ENCODE results near the gene ZNF792. TPM values are rescaled to one million over a fixed set of nuclear protein-coding genes. Genes with fewer than 3 reads are reported as not detected.

The ZNF792 gene
- total RNA-seq, 4 donors from 2014 or later: 4.6 to 8.4 (median 6.4) TPM

GRCh38 chr19:34959021-34959420, 5.0 kb downstream of the ZNF792 start:
- peaks cover 0 to 32% (median 24%) of the 10 kb centered on the region in 4 donors for H3K4me1 ChIP-seq
- DNase-seq (ENCODE audit: extremely low spot score): no peak
- no peak overlapping the region for H3K27ac ChIP-seq (replicated peaks in 1 of 4)
- 89% methylated on average over 6 of the region's 7 CpGs for WGBS
- H3K27me3 ChIP-seq: no peaks in the 10 kb centered on the region
- peak overlapping the region in 1 of 4 donors; percentile 4 for H3K4me3 ChIP-seq
- peaks cover 18 to 76% (median 67%) of the 10 kb centered on the region in 4 donors for H3K9me3 ChIP-seq
- peaks cover 44 to 65% (median 52%) of the 10 kb centered on the region in 4 donors for H3K36me3 ChIP-seq
- TF ChIP-seq POLR2AphosphoS5 (IDR thresholded peaks at IDR 0.05): no peak
- TF ChIP-seq POLR2A (IDR thresholded peaks at IDR 0.05; ENCODE audit: low read depth): no peak
- TF ChIP-seq EP300 (IDR thresholded peaks at IDR 0.05): no peak
- TF ChIP-seq CTCF (IDR thresholded peaks at IDR 0.05): no peak
- intact Hi-C loops (cut with DNase I): no loop called here

GRCh38 chr19:34957830-34958751, 5.9 kb downstream of the ZNF792 start:
- peak overlapping the region in 1 of 4 donors; percentile 4 for H3K4me3 ChIP-seq
- intact Hi-C loops (cut with DNase I): no loop called here
- peaks cover 0 to 24% (median 19%) of the 10 kb centered on the region in 4 donors for H3K4me1 ChIP-seq
- H3K27ac ChIP-seq (replicated peaks in 1 of 4): no peak overlapping the region
- TF ChIP-seq POLR2A (IDR thresholded peaks at IDR 0.05; ENCODE audit: low read depth) (no peak), CTCF (IDR thresholded peaks at IDR 0.05) (no peak), EP300 (IDR thresholded peaks at IDR 0.05) (no peak), POLR2AphosphoS5 (IDR thresholded peaks at IDR 0.05) (no peak)
- H3K9me3 ChIP-seq: peaks cover 18 to 86% (median 75%) of the 10 kb centered on the region in 4 donors
- H3K27me3 ChIP-seq: no peaks in the 10 kb centered on the region
- peaks cover 44 to 68% (median 52%) of the 10 kb centered on the region in 4 donors for H3K36me3 ChIP-seq
- no peak for DNase-seq (ENCODE audit: extremely low spot score)
- 96% methylated on average over 22 of the region's 22 CpGs for WGBS

- no peak overlapping the region for H3K4me3 ChIP-seq
- intact Hi-C loops (cut with DNase I): no loop called here
- H3K27me3 ChIP-seq: no peaks in the 10 kb centered on the region
- peaks cover 13 to 65% (median 54%) of the 10 kb centered on the region in 4 donors for H3K9me3 ChIP-seq
- H3K27ac ChIP-seq (replicated peaks in 1 of 4): no peak overlapping the region
- peaks cover 12 to 59% (median 32%) of the 10 kb centered on the region in 4 donors for H3K36me3 ChIP-seq
- no peak for DNase-seq (ENCODE audit: extremely low spot score)
- TF ChIP-seq POLR2AphosphoS5 (IDR thresholded peaks at IDR 0.05) (no peak), EP300 (IDR thresholded peaks at IDR 0.05) (no peak), POLR2A (IDR thresholded peaks at IDR 0.05; ENCODE audit: low read depth) (no peak), CTCF (IDR thresholded peaks at IDR 0.05) (no peak)
- H3K4me1 ChIP-seq: no peaks in the 10 kb centered on the region
These were observed 10.9 kb downstream of the ZNF792 start for GRCh38 chr19:34953092-34953491.

DNA sequence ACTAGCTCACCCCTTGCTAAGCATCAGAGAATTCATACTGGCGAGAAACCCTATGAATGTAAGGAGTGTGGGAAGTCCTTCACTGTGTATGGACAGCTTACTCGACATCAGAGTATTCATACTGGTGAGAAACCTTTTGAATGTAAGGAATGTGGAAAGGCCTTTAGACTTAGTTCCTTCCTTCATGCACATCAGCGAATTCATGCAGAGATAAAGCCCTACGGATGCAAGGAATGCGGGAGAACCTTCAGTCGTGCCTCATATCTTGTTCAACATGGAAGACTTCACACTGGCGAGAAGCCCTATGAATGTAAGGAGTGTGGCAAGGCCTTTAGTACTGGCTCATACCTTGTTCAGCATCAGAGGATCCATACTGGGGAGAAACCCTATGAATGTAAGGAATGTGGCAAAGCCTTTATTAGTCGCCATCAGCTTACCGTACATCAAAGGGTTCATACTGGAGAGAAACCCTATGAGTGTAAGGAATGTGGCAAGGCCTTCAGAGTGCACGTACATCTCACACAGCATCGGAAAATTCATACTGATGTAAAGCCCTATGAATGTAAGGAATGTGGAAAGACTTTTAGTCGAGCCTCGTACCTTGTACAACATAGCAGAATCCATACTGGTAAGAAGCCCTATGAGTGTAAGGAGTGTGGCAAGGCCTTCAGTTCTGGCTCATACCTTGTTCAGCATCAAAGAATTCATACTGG, 20.0 kb downstream of the ZNF792 start:
- Histone ChIP-seq H3K9me3 (peaks cover 0 to 21% (median 18%) of the 10 kb centered on the region in 4 donors), H3K27me3 (no peaks in the 10 kb centered on the region), H3K27ac (replicated peaks in 1 of 4) (no peak overlapping the region), H3K4me3 (no peak overlapping the region), H3K36me3 (peaks cover 9 to 42% (median 25%) of the 10 kb centered on the region in 4 donors), H3K4me1 (no peaks in the 10 kb centered on the region)
- 97% methylated on average over 13 of the region's 13 CpGs for WGBS
- DNase-seq (ENCODE audit: extremely low spot score): no peak
- intact Hi-C loops (cut with DNase I): no loop called here
- TF ChIP-seq POLR2A (IDR thresholded peaks at IDR 0.05; ENCODE audit: low read depth): no peak

DNA sequence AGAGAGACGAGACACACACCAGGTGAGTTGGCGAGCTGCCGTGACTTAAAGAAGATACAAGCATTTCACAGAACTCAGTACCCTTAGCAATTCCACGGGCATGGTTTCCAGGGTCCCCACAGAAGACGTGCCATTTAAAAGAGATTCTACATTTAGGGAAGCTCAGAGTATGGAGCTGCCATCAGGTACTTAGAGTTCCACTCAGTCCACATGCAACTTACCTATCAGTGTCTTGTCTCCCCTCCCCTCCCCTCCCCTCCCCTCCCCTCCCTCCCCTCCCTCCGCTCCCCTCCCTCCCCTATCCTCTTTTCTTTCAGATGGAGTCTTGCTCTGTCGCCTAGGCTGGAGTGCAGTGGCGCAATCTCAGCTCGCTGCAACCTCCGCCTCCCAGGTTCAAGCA, 25.1 kb downstream of the ZNF792 start:
- no peak for TF ChIP-seq POLR2AphosphoS5 (IDR thresholded peaks at IDR 0.05)
- TF ChIP-seq EP300 (IDR thresholded peaks at IDR 0.05): no peak
- TF ChIP-seq CTCF (IDR thresholded peaks at IDR 0.05): no peak
- no peak for TF ChIP-seq POLR2A (IDR thresholded peaks at IDR 0.05; ENCODE audit: low read depth)
- Histone ChIP-seq H3K4me3 (no peak overlapping the region), H3K27ac (replicated peaks in 1 of 4) (no peak overlapping the region), H3K9me3 (peaks cover 0 to 9% (median 6%) of the 10 kb centered on the region in 4 donors), H3K4me1 (no peaks in the 10 kb centered on the region), H3K27me3 (no peaks in the 10 kb centered on the region), H3K36me3 (peaks cover 25 to 79% (median 49%) of the 10 kb centered on the region in 4 donors)
- DNase-seq (ENCODE audit: extremely low spot score): no peak
- intact Hi-C loops (cut with DNase I): no loop called here
- 94% methylated on average over 10 of the region's 10 CpGs for WGBS
